ENCODE results near the gene FOLR2.
A peak's percentile ranks its signal among the peaks of the same experiment; 100 is the strongest.

Gene FOLR2

GRCh38 chr11:72208281-72208680 is 8.3 kb upstream of the FOLR2 start:
- DNase-seq: no peak

GRCh38 chr11:72209101-72209500 is 7.5 kb upstream of the FOLR2 start:
- DNase-seq: no peak

- DNase-seq: no peak
Observed at GRCh38 chr11:72217841-72218240, 1.2 kb downstream of the FOLR2 start.

GRCh38 chr11:72218251-72218745 is 1.7 kb downstream of the FOLR2 start:
- DNase-seq: no peak

GRCh38 chr11:72220696-72221363 is 4.2 kb downstream of the FOLR2 start:
- no peak for DNase-seq

GRCh38 chr11:72221386-72222075 is 4.9 kb downstream of the FOLR2 start:
- DNase-seq: no peak

- DNase-seq: no peak
Observed at GRCh38 chr11:72222106-72222891, 5.7 kb downstream of the FOLR2 start.

- peak; percentile 93 for DNase-seq
Observed at GRCh38 chr11:72222907-72223614, 6.5 kb downstream of the FOLR2 start.

- DNase-seq: peak; percentile 56
Observed at GRCh38 chr11:72223615-72224563, 7.3 kb downstream of the FOLR2 start.

GRCh38 chr11:72224564-72225410 is 8.2 kb downstream of the FOLR2 start, which contains the start of gene INPPL1:
TSS of gene INPPL1 (plus strand) at chr11:72224767. CDS start at chr11:72224985, 218 bp downstream.
- peak; percentile 49 for DNase-seq

GRCh38 chr11:72225411-72225951 is 8.9 kb downstream of the FOLR2 start:
- no peak for DNase-seq

GRCh38 chr11:72226701-72227100 is 10.1 kb downstream of the FOLR2 start:
- no peak for DNase-seq

- no peak for DNase-seq
Observed at GRCh38 chr11:72227316-72228228, 11.0 kb downstream of the FOLR2 start.

GRCh38 chr11:72228229-72228843 is 11.7 kb downstream of the FOLR2 start:
- DNase-seq: no peak

- DNase-seq: no peak
Observed at GRCh38 chr11:72228844-72229231, 12.2 kb downstream of the FOLR2 start.

GRCh38 chr11:72229336-72229924 is 12.8 kb downstream of the FOLR2 start:
- no peak for DNase-seq

GRCh38 chr11:72229925-72230763 is 13.6 kb downstream of the FOLR2 start:
- no peak for DNase-seq

All from stimulated activated CD4-positive, alpha-beta T cell treated with anti-CD3 and anti-CD28 coated beads, Interleukin-12 subunit alpha, Interleukin-12 subunit beta, amount 100 ng/mL, for 4 hours (primary cell).